Stimulated activated naive B cell treated with anti-CD40 and anti-IgM and Interleukin-4, amounts not matched to agents 10 μg/mL and 1 μg/mL and 100 μg/mL, for 72 hours (primary cell): ENCODE results near the gene STX8.
"Not testable (repeated sequence)": the region's sequence is repeated elsewhere in the genome, so short reads cannot be mapped to it uniquely, and the experiment has no call there.

Experiments
- ATAC-seq, 2 donors: fragments of 150-1000 bp; cut with Tn5 transposase; replicated peaks; 2 replicates each; pipeline ENCODE4 v1.10.0; 2021; ENCODE audit warnings: moderate library complexity in 1 of 2
- DNase-seq: peaks from one replicate; pipeline ENCODE4 v3.0.0; 2021
- H3K27ac Mint-ChIP-seq: one replicate; pipeline ENCODE4 v1.8.0; 2022; ENCODE audit warnings: mild to moderate bottlenecking, mixed read lengths
- H3K27me3 Mint-ChIP-seq, 2 donors: one replicate each; pipeline ENCODE4 v1.8.0; 2022; ENCODE audit warnings: mixed read lengths in 2 of 2
- H3K36me3 Mint-ChIP-seq, 2 donors: one replicate each; pipeline ENCODE4 v1.8.0; 2022; ENCODE audit warnings: mixed read lengths in 2 of 2, mild to moderate bottlenecking in 1 of 2
- H3K4me1 Mint-ChIP-seq, 2 donors: one replicate each; pipeline ENCODE4 v1.8.0; 2022; ENCODE audit warnings: mixed read lengths in 2 of 2, mild to moderate bottlenecking in 1 of 2
- H3K4me3 Mint-ChIP-seq, 2 donors: one replicate each; pipeline ENCODE4 v1.8.0; 2022; ENCODE audit warnings: mild to moderate bottlenecking in 2 of 2, mixed read lengths in 2 of 2, moderate library complexity in 1 of 2
- H3K9me3 Mint-ChIP-seq, 2 donors: one replicate each; pipeline ENCODE4 v1.8.0; 2022; ENCODE audit warnings: mixed read lengths in 2 of 2, mild to moderate bottlenecking in 1 of 2

The STX8 gene

DNA sequence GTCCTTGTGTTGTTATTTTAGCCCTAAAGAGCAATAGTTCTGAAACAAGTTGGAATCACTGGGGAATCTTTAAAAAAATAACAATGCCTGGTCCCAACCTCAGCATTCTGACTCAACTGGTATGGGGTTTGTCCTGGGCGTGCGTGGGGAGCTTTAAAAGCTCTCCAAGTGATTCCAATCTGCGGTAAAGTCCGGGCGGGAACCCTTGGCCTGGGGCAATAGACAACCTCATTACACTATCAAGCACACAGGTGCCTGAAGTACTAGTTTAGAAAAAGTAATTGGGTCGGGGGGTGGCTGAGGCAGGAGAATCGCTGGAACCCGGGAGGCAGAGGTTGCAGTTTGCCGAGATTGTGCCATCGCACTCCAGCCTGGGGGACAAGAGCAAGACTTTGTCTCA lies 4.4 kb downstream of the STX8 start:
- Mint-ChIP-seq H3K4me1 (peaks cover 14 to 23% of the 10 kb centered on the region in 2 donors), H3K9me3 (peaks cover 0 to 4% of the 10 kb centered on the region in 2 donors), H3K4me3 (no peak overlapping the region), H3K27me3 (no peaks in the 10 kb centered on the region), H3K36me3 (peaks cover 10 to 25% of the 10 kb centered on the region in 2 donors), H3K27ac (no peak overlapping the region)
- DNase-seq (no peak), ATAC-seq (no peak)

DNA sequence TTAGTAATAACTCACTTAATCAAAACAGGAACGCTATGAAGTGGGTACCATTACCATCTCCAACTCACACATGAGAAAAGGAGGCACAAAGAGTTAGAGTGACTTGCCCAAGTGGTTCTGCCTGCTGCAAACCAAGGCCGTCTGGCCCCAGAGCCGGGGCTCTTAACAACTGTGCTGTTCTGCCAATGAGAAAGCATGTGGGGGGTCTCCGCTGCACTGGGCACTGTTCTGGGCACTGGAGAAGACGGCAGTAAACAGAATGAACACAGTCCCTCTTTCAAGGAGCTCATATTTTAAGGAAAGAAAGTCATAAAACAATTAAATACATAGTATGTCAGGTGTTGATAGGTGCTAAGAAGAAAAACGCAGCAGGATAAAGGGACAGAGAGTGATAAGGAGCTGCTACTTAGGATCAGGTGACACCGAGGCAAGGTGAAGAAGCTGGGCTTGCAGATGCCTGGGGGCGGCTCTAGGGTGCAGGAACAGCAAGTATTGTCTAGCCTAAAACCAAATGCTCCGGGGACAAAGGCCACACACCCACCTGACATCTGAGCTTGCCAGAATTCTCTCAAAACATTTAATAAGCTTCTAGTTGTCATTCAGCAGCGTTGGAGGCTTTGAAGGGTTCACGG lies 6.5 kb downstream of the STX8 start:
- no peak for DNase-seq
- H3K4me1 Mint-ChIP-seq = peaks cover 15 to 33% of the 10 kb centered on the region in 2 donors
- no peak for ATAC-seq
- H3K4me3 Mint-ChIP-seq = no peak overlapping the region
- no peak overlapping the region for H3K27ac Mint-ChIP-seq
- H3K36me3 Mint-ChIP-seq = peaks cover 20 to 36% of the 10 kb centered on the region in 2 donors
- H3K9me3 Mint-ChIP-seq = peaks cover 0 to 4% of the 10 kb centered on the region in 2 donors
- H3K27me3 Mint-ChIP-seq = no peaks in the 10 kb centered on the region

DNA sequence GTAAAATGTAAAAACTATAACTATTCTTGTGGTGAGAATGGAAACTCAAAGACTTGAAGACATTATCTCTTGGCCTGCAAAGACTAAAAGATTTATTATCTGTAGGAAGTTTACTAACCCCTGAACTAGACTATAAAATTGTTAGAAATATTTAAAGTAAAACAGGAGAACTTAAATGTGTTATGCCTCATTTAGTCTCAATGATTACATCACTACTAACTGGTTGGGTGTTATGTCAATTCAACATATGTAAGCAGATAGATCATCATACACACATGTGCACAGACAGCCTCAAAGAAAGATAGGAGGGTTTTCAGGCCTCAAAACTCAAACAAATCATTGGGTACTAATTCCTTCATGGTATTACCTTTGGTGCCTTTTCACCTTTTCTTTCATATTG lies 7.6 kb downstream of the STX8 start:
- no peak overlapping the region for H3K27ac Mint-ChIP-seq
- DNase-seq (no peak), ATAC-seq (no peak)
- H3K9me3 Mint-ChIP-seq = peaks cover 1 to 4% of the 10 kb centered on the region in 2 donors
- H3K36me3 Mint-ChIP-seq = peaks cover 26 to 37% of the 10 kb centered on the region in 2 donors
- no peaks in the 10 kb centered on the region for H3K27me3 Mint-ChIP-seq
- H3K4me3 Mint-ChIP-seq = no peak overlapping the region
- H3K4me1 Mint-ChIP-seq = peaks cover 14 to 32% of the 10 kb centered on the region in 2 donors

DNA sequence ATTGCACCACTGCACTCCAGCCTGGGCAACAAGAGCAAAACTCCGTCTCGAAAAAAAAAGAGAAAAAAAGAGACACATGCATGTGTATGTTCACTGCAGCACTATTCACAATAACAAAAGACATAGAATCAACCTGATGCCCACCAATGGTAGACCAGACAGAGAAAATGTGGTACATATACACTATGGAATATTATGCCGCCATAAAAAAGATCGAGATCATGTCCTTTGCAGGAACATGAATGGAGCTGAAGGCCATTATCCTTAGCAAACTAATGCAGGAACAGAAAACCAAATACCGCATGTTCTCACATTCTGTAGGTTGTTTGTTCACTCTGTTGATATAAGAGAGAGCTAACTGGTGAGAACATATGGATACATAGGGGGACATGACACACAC lies 8.9 kb downstream of the STX8 start:
- H3K27ac Mint-ChIP-seq, H3K4me3 Mint-ChIP-seq, ATAC-seq, DNase-seq, H3K9me3 Mint-ChIP-seq, H3K27me3 Mint-ChIP-seq: not testable (repeated sequence)
- Mint-ChIP-seq H3K4me1 (peaks cover 14 to 32% of the 10 kb centered on the region in 2 donors), H3K36me3 (peaks cover 31 to 45% of the 10 kb centered on the region in 2 donors)

DNA sequence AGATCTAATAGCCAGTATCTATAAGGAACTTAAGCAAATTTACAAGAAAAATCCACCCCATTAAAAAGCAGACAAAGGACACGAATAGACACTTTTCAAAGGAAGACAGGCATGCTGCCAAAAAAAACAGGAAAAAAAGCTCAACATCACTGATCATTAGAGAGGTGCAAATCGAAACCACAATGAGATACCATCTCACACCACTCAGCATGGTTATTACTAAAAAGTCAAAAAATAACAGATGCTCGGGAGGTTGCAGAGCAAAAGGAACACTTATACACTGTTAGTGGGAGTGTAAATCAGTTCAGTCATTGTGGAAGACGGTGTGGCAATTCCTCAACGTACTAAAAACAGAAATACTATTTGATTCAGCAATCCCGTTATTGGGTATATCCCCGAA lies 9.6 kb downstream of the STX8 start:
- peaks cover 31 to 45% of the 10 kb centered on the region in 2 donors for H3K36me3 Mint-ChIP-seq
- H3K4me1 Mint-ChIP-seq = peaks cover 14 to 32% of the 10 kb centered on the region in 2 donors
- no peak overlapping the region for H3K4me3 Mint-ChIP-seq
- DNase-seq (no peak), ATAC-seq (no peak)
- no peaks in the 10 kb centered on the region for H3K27me3 Mint-ChIP-seq
- peaks cover 1 to 4% of the 10 kb centered on the region in 2 donors for H3K9me3 Mint-ChIP-seq
- no peak overlapping the region for H3K27ac Mint-ChIP-seq

DNA sequence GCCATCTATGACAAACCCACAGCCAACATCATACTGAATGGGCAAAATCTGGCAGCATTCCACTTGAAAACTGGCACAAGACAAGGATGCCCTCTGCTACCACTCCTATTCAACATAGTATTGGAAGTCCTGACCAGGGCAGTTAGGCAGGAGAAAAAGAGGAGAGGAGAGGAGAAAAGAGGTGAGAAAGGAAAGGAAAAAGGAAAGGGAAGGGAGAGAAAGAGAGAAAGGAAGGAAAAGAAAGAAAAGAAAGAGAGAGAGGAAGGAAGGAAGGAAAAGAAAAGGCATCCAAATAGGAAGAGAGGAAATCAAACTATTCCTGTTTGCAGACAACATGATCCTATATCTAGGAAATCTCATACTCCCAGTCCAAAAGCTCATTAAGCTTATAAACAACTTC lies 11.5 kb downstream of the STX8 start:
- Mint-ChIP-seq H3K4me1 (peaks cover 11 to 32% of the 10 kb centered on the region in 2 donors), H3K9me3 (peaks cover 1 to 4% of the 10 kb centered on the region in 2 donors), H3K4me3 (no peak overlapping the region), H3K27me3 (no peaks in the 10 kb centered on the region), H3K27ac (no peak overlapping the region), H3K36me3 (peaks cover 31 to 43% of the 10 kb centered on the region in 2 donors)
- DNase-seq = no peak
- no peak for ATAC-seq

DNA sequence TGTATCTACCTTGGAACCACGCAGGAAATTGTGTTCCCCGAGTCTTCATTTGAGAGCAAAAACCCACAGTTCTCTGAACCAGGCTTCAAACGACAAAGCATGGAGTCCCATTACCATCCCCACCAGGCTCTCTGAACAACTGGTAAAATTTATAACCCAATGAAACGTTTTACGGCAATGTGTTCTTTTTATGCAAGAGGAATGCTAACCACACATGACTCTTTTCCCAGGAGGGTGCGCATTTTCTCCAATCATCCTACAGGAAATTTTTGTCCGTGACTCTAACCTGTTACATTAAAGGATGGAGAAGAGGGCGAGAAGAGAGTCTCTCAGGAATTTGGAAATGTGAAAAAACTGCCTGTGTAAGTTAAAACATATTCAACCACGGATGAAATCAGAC lies 17.8 kb downstream of the STX8 start:
- Mint-ChIP-seq H3K27me3 (no peaks in the 10 kb centered on the region), H3K27ac (no peak overlapping the region), H3K9me3 (no peaks in the 10 kb centered on the region), H3K36me3 (peaks cover 19 to 24% of the 10 kb centered on the region in 2 donors), H3K4me3 (no peak overlapping the region), H3K4me1 (peaks cover 0 to 1% of the 10 kb centered on the region in 2 donors)
- no peak for ATAC-seq
- no peak for DNase-seq

DNA sequence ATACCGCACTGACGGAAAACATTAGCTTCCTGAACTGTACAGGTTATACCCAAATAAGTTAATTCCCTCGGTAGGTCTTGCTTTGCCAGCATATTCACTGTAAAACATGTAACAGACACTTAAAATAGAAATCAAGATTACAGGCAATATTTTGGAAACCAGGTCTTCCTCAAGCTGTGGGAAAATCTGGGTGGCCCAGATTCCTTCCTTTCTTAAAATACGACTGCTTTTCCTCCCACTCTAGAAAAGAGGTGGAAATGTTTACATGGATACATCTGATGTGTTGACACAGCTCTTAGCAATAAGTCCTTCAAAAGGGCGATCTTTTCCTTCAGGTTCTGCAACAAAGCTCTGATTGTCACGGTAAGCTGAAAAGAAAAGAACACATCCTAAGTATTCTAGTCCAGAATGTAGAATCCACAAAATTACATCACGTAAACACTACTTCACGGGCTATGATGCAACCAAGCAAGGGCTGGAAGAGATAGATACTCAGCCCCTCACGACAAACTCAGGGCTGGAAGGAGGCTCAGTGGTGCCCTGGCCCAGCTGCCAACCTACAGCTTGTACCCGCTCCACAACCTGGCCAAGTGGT lies 18.4 kb downstream of the STX8 start:
- ATAC-seq = no peak
- DNase-seq = no peak
- no peak overlapping the region for H3K4me3 Mint-ChIP-seq
- no peaks in the 10 kb centered on the region for H3K9me3 Mint-ChIP-seq
- H3K4me1 Mint-ChIP-seq = peaks cover 0 to 1% of the 10 kb centered on the region in 2 donors
- H3K27ac Mint-ChIP-seq = no peak overlapping the region
- H3K36me3 Mint-ChIP-seq = peaks cover 17 to 18% of the 10 kb centered on the region in 2 donors
- no peaks in the 10 kb centered on the region for H3K27me3 Mint-ChIP-seq

DNA sequence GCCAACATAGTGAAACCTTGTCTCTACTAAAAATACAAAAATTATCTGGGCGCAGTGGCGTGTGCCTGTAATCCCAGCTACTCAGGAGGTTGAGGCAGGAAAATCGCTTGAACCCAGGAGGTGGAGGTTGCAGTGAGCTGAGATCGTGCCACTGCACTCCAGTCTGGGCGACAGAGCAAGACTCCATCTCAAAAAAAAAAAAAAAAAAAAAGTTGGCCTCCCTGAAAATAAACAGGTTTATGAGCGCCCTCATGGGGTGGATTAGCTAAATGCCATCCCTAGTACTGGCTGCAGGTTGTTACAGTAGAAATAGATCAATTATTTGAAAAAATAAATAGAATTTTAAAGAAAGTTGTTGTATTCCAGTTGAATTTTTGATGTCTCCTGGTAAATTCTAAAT lies 20.9 kb downstream of the STX8 start:
- H3K27me3 Mint-ChIP-seq, H3K4me3 Mint-ChIP-seq, H3K9me3 Mint-ChIP-seq, H3K27ac Mint-ChIP-seq, H3K4me1 Mint-ChIP-seq: not testable (repeated sequence)
- DNase-seq (peak; percentile 35), ATAC-seq (peak; percentile 50 to 63)
- H3K36me3 Mint-ChIP-seq = peaks cover 19 to 20% of the 10 kb centered on the region in 2 donors

DNA sequence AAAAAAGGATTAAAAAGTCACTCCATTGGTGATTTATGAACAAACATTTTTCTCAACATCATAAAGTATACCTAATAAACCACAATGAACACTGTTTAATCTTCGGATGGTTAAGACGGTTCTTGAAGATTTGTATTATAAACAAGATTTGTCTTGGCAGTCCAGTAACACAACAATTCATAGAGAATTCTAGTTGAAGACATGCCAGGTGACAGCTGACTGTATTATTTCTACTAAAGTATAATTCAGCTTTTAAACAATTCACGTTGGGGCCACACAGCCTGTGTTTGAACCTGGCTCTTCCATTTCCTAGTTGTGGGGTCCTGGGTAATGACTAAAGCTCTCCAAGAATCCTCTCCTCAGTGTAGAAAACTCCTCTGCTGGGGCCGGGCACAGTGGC lies 22.0 kb downstream of the STX8 start:
- Mint-ChIP-seq H3K27me3 (no peaks in the 10 kb centered on the region), H3K36me3 (peaks cover 20 to 22% of the 10 kb centered on the region in 2 donors), H3K27ac (no peak overlapping the region), H3K4me3 (no peak overlapping the region), H3K9me3 (no peaks in the 10 kb centered on the region), H3K4me1 (peaks cover 0 to 1% of the 10 kb centered on the region in 2 donors)
- DNase-seq (no peak), ATAC-seq (no peak)

DNA sequence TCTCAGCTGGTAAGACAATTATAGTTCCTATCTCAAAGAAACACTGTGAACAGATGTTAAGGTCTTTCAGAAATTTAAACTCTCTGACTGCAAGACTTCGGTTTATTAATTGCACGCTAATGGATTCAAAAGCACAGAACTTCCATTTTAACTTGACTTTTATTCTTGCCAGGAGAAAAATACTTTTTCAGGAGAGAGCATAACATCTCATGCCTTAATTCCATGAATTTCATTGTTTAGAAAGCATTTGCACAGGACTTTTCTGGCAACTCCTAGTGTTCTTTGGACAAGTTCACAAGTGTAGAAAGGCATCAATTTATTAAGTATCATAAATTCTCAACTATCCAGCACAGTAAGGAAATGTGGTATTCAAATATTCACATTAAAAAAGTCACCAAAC lies 22.4 kb downstream of the STX8 start:
- no peak for DNase-seq
- no peak for ATAC-seq
- H3K4me3 Mint-ChIP-seq = no peak overlapping the region
- no peaks in the 10 kb centered on the region for H3K9me3 Mint-ChIP-seq
- peaks cover 18% of the 10 kb centered on the region in 2 donors for H3K36me3 Mint-ChIP-seq
- peaks cover 0 to 1% of the 10 kb centered on the region in 2 donors for H3K4me1 Mint-ChIP-seq
- H3K27ac Mint-ChIP-seq = no peak overlapping the region
- H3K27me3 Mint-ChIP-seq = no peaks in the 10 kb centered on the region

DNA sequence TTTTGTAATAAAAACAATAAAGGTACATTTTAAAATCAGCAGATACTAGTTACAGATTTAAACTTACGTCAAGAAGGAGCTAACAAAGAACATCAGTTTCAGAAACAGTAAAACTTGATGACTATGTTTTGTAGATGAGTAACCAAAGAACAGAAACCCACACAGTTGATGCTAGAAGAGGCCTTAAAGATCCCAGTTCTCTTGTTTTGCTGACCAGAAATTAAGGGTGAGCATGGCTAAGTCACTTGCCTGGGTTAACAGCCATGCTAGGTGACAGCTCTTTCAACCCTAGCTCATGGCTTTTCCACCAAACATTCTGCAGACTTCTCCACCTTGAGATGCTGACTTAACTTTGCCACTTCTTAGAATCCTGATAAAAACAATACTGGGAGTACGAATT lies 26.4 kb downstream of the STX8 start:
- H3K4me1 Mint-ChIP-seq = no peaks in the 10 kb centered on the region
- no peak overlapping the region for H3K27ac Mint-ChIP-seq
- H3K36me3 Mint-ChIP-seq = peaks cover 15 to 25% of the 10 kb centered on the region in 2 donors
- no peak overlapping the region for H3K4me3 Mint-ChIP-seq
- no peaks in the 10 kb centered on the region for H3K9me3 Mint-ChIP-seq
- no peak for DNase-seq
- ATAC-seq = no peak
- H3K27me3 Mint-ChIP-seq = no peaks in the 10 kb centered on the region

DNA sequence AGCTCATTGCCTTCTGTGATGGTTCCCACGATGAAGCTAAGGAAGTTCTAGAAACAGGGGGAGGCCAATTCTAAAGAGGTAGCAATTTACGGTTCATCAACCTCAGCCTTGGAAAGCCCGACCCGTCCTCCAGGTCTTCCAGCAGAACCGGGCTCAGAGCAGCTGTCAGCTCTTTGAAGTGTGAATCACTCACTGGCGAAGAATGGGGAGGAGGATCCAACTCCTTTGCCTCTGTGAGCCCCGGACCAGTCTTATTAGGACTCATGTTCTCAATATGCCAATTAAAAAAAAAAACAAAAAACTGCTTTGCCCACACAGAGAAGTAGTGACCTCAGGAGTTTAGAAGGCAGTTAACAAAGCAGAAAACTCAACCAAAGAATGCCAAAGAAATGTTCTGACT lies 31.4 kb downstream of the STX8 start:
- Mint-ChIP-seq H3K36me3 (peaks cover 38 to 43% of the 10 kb centered on the region in 2 donors), H3K27ac (no peak overlapping the region), H3K27me3 (no peaks in the 10 kb centered on the region), H3K4me3 (no peak overlapping the region), H3K9me3 (peaks cover 0 to 1% of the 10 kb centered on the region in 2 donors), H3K4me1 (peaks cover 0 to 5% of the 10 kb centered on the region in 2 donors)
- ATAC-seq (no peak), DNase-seq (no peak)

DNA sequence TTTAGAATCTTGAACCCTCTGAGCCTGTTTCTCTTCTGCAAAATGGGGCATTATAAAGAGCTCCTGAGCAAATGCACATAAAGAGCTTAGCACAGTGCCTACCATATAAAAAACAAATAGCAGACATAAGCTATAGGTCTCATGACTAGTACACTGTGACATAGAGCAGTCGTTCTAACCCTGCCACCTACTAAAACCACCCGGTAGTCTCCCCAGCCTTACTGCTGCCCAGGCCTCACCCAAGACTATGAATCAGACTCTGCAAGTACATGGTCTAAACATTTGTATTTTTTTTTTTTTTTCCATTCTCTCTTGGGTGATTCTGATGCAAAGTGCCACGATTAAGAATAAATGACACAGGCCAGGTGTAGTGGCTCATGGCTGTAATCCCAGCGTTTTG lies 33.9 kb downstream of the STX8 start:
- DNase-seq = no peak

DNA sequence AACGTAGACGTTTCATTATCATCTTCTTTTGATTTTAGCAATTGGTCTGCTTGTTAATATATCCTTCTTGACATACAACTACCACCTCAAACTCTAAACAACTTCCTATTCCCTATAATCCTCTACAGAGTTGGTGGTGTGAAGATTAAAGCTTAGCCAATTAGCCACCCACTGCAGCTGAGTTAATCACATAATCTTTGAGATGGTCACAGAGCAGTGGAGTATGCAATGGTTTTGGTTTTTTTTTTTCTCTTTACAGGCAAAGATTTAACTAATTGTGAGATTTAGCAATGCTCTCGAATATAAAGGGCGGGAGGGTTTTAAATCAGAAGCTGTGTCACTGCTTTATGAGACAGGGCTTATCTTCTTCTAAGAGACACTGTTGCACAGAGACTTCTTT lies 37.0 kb downstream of the STX8 start:
- Mint-ChIP-seq H3K4me3 (no peak overlapping the region), H3K36me3 (peaks cover 31 to 40% of the 10 kb centered on the region in 2 donors), H3K4me1 (peaks cover 4 to 9% of the 10 kb centered on the region in 2 donors), H3K27me3 (no peaks in the 10 kb centered on the region), H3K27ac (no peak overlapping the region), H3K9me3 (peaks cover 0 to 1% of the 10 kb centered on the region in 2 donors)
- DNase-seq = no peak
- no peak for ATAC-seq

More for the DNA sequence above, 33.9 kb downstream of the STX8 start:
- H3K27ac Mint-ChIP-seq = no peak overlapping the region
- peaks cover 41 to 50% of the 10 kb centered on the region in 2 donors for H3K36me3 Mint-ChIP-seq
- ATAC-seq = no peak
- peaks cover 2 to 5% of the 10 kb centered on the region in 2 donors for H3K4me1 Mint-ChIP-seq
- peaks cover 0 to 1% of the 10 kb centered on the region in 2 donors for H3K9me3 Mint-ChIP-seq
- H3K4me3 Mint-ChIP-seq = no peak overlapping the region
- no peaks in the 10 kb centered on the region for H3K27me3 Mint-ChIP-seq
